Coronary artery (tissue), 2 donors: Measurements from ENCODE around the gene ACBD6.

Experiments used
- DNase-seq: peaks from one replicate; pipeline ENCODE4 v3.0.0-alpha.2; 2017; ENCODE audit warnings: low spot score
- H3K27ac ChIP-seq, 2 donors: fragments of 200-600 bp; sonication (generic); one replicate each; pipeline ENCODE4 v1.5.1; 2016 to 2019
- H3K4me3 ChIP-seq: fragments of 200-600 bp; sonication (generic); 2 replicates; pipeline ENCODE4 v1.5.1; 2016; ENCODE audit warnings: mild to moderate bottlenecking, moderate library complexity
- TF ChIP-seq, protein P1 (sequence below): fragments of 200-600 bp; sonication (generic); IDR thresholded peaks from one replicate; pipeline ENCODE4 v1.5.1; 2019; ENCODE audit warnings: antibody characterized with exemption

Gene ACBD6

DNA sequence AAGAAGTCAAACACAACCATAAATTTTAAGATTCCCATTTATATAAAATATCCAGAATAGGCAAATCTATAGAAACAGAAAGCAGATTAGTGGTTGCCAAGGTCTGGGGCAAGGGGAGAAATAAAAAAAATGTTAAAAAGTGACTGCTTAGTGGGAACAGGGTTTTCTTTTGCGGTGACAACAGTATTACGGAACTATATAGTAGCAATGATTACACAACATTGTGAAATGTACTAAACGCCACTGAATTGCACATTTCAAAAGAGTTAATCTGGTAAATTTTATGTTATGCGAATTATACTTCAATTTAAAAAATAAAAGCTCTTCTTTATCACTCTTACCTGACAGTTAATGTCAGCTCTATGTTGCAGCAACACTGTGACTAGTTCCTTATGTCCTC lies 105.2 kb downstream of the ACBD6 start:
- TF ChIP-seq, protein P1, sequence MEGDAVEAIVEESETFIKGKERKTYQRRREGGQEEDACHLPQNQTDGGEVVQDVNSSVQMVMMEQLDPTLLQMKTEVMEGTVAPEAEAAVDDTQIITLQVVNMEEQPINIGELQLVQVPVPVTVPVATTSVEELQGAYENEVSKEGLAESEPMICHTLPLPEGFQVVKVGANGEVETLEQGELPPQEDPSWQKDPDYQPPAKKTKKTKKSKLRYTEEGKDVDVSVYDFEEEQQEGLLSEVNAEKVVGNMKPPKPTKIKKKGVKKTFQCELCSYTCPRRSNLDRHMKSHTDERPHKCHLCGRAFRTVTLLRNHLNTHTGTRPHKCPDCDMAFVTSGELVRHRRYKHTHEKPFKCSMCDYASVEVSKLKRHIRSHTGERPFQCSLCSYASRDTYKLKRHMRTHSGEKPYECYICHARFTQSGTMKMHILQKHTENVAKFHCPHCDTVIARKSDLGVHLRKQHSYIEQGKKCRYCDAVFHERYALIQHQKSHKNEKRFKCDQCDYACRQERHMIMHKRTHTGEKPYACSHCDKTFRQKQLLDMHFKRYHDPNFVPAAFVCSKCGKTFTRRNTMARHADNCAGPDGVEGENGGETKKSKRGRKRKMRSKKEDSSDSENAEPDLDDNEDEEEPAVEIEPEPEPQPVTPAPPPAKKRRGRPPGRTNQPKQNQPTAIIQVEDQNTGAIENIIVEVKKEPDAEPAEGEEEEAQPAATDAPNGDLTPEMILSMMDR: no peak
- Histone ChIP-seq H3K27ac (no peak overlapping the region), H3K4me3 (no peak overlapping the region)
- no peak for DNase-seq

DNA sequence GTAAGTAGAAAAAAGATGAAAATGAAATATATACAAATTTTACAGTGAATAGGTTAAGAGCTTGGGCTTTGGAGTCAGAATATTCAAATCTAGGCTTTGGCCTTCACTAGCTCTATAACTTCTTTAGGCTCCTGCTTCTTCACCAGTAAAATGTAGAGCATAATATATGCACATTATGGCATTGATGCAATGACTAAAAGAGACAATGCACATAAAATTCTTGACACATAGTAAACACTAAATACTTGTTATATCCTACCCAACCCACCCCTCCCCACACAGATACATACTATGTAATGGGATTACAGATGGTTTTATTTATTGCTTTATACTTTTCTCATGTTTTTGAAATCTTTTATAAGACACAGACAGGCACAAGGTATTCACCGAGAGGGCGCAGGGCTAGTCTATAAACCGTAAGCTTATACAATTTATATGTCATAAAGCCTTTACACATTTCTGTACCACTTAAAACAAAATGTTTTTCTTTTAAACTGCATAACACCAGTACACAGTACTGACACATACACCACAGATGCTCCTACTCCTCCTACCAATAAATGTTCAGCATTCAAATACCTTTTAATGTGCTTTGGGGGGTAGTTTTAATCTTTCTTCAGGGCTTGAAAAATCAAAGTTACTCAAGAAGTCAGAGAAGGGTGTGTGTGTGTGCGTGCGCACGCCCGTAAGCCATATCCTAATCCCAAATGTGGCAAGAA lies 109.8 kb downstream of the ACBD6 start:
- DNase-seq: no peak
- H3K4me3 ChIP-seq: no peak overlapping the region
- no peak overlapping the region for H3K27ac ChIP-seq
- TF ChIP-seq, protein P1: no peak

DNA sequence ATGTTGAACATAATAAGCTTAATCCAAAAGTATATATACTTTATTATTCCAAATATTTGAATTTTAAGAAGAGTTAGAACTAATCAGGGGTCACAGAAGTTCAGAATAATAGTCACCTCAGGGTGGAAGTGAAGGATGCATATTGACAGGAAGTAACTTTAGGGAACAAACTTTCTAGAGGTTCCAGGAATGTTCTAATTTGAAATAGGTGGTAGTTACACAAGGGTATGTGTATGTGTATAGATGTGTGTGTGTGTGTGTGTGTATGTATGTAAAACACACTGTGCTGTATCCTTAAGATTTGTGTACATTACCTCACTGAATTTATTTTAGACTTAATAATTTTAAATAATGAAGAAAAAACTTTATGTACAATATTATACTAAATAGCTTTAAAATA lies 110.4 kb downstream of the ACBD6 start:
- Histone ChIP-seq H3K27ac (no peak overlapping the region), H3K4me3 (no peak overlapping the region)
- TF ChIP-seq, protein P1: no peak
- no peak for DNase-seq

GRCh38 chr1:180387413-180387812 lies 115.0 kb downstream of the ACBD6 start:
- Histone ChIP-seq H3K4me3 (no peak overlapping the region), H3K27ac (no peak overlapping the region)
- TF ChIP-seq, protein P1: no peak
- DNase-seq: no peak

- no peak overlapping the region for H3K27ac ChIP-seq
- TF ChIP-seq, protein P1: no peak
- DNase-seq: no peak
- H3K4me3 ChIP-seq: no peak overlapping the region
Measured at GRCh38 chr1:180386745-180387367, 115.5 kb downstream of the ACBD6 start.

GRCh38 chr1:180385144-180385543 lies 117.2 kb downstream of the ACBD6 start:
- H3K27ac ChIP-seq: no peak overlapping the region
- TF ChIP-seq, protein P1: no peak
- no peak overlapping the region for H3K4me3 ChIP-seq
- no peak for DNase-seq
